ENCODE data around the gene PDK4.

- TF ChIP-seq POLR2A (IDR thresholded peaks at IDR 0.05) = no peak
- TF ChIP-seq, protein P1, sequence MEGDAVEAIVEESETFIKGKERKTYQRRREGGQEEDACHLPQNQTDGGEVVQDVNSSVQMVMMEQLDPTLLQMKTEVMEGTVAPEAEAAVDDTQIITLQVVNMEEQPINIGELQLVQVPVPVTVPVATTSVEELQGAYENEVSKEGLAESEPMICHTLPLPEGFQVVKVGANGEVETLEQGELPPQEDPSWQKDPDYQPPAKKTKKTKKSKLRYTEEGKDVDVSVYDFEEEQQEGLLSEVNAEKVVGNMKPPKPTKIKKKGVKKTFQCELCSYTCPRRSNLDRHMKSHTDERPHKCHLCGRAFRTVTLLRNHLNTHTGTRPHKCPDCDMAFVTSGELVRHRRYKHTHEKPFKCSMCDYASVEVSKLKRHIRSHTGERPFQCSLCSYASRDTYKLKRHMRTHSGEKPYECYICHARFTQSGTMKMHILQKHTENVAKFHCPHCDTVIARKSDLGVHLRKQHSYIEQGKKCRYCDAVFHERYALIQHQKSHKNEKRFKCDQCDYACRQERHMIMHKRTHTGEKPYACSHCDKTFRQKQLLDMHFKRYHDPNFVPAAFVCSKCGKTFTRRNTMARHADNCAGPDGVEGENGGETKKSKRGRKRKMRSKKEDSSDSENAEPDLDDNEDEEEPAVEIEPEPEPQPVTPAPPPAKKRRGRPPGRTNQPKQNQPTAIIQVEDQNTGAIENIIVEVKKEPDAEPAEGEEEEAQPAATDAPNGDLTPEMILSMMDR (IDR thresholded peaks at IDR 0.05) = no peak
- TF ChIP-seq POLR2AphosphoS5 (IDR thresholded peaks at IDR 0.05) = no peak
Measured at GRCh38 chr7:95540366-95540765, 56.0 kb downstream of the PDK4 start.

Data from stomach (tissue), 4 donors.